Coronary artery (tissue), 2 donors: ENCODE measurements around the gene MACROD2.
A peak's percentile ranks its signal among the peaks of the same experiment; 100 is the strongest.
"Not testable (repeated sequence)": the region's sequence is repeated elsewhere in the genome, so short reads cannot be mapped to it uniquely, and the experiment has no call there.

Experiments used
- DNase-seq: peaks from one replicate; pipeline ENCODE4 v3.0.0-alpha.2; 2017; ENCODE audit warnings: low spot score
- H3K27ac ChIP-seq, 2 donors: fragments of 200-600 bp; sonication (generic); one replicate each; pipeline ENCODE4 v1.5.1; 2016 to 2019
- H3K4me3 ChIP-seq: fragments of 200-600 bp; sonication (generic); 2 replicates; pipeline ENCODE4 v1.5.1; 2016; ENCODE audit warnings: mild to moderate bottlenecking, moderate library complexity
- CTCF ChIP-seq: fragments of 200-600 bp; sonication (generic); IDR thresholded peaks from one replicate; pipeline ENCODE4 v1.5.1; 2019; ENCODE audit warnings: antibody characterized with exemption

MACROD2 gene

GRCh38 chr20:14219801-14220461 lies 224.6 kb downstream of the MACROD2 start:
- DNase-seq = no peak
- TF ChIP-seq CTCF = no peak
- Histone ChIP-seq H3K4me3 (no peak overlapping the region), H3K27ac (no peak overlapping the region)

- H3K27ac ChIP-seq = no peak overlapping the region
- no peak for TF ChIP-seq CTCF
- H3K4me3 ChIP-seq = no peak overlapping the region
- DNase-seq = no peak
These were observed 225.7 kb downstream of the MACROD2 start for GRCh38 chr20:14220986-14221385.

- Histone ChIP-seq H3K4me3 (no peak overlapping the region), H3K27ac (no peak overlapping the region)
- no peak for TF ChIP-seq CTCF
- DNase-seq = no peak
These were observed 228.5 kb downstream of the MACROD2 start for GRCh38 chr20:14223806-14224205.

GRCh38 chr20:14226051-14227049 lies 231.0 kb downstream of the MACROD2 start:
- not testable (repeated sequence) for DNase-seq, H3K27ac ChIP-seq
- H3K4me3 ChIP-seq = peak overlapping the region; percentile 52

- DNase-seq = no peak
- no peak for TF ChIP-seq CTCF
- Histone ChIP-seq H3K27ac (no peak overlapping the region), H3K4me3 (no peak overlapping the region)
These were observed 237.3 kb downstream of the MACROD2 start for GRCh38 chr20:14232650-14233049.

- H3K4me3 ChIP-seq = no peak overlapping the region
- H3K27ac ChIP-seq = no peak overlapping the region
- TF ChIP-seq CTCF = no peak
- DNase-seq = no peak
These were observed 239.5 kb downstream of the MACROD2 start for GRCh38 chr20:14234666-14235295.

- no peak overlapping the region for H3K4me3 ChIP-seq
- DNase-seq = no peak
- no peak for TF ChIP-seq CTCF
- no peak overlapping the region for H3K27ac ChIP-seq
These were observed 240.0 kb downstream of the MACROD2 start for GRCh38 chr20:14235355-14235754.
